ENCODE results near the gene SLC26A9. TPM values are rescaled to one million over a fixed set of nuclear protein-coding genes. Genes with fewer than 3 reads are reported as not detected.

SLC26A9 gene
- total RNA-seq, 2 experiments from 2014 or later = not detected

- ATAC-seq (no peak), DNase-seq (no peak)
- POLR2A ChIA-PET = no interaction called here
- Mint-ChIP-seq H3K27me3 (no peaks in the 10 kb centered on the region), H3K4me1 (no peaks in the 10 kb centered on the region), H3K4me3 (no peak overlapping the region), H3K36me3 (ENCODE audit: low read depth) (no peaks in the 10 kb centered on the region), H3K9me3 (ENCODE audit: low read depth) (peaks cover 8% of the 10 kb centered on the region), H3K27ac (no peak overlapping the region)
- intact Hi-C loops (cut with DNase I, micrococcal nuclease) = no loop called here
- CTCF ChIA-PET = interaction anchor here (0.5 to 8.3 kb wide), 5 partner anchors 64 to 323 kb away, joined by 3 to 232 read pairs (median 5); no protein-coding TSS in a partner anchor
Observed at GRCh38 chr1:205981257-205981656, 38.0 kb upstream of the SLC26A9 start.

GRCh38 chr1:205980237-205980870 is 37.1 kb upstream of the SLC26A9 start:
- intact Hi-C loops (cut with DNase I, micrococcal nuclease) = no loop called here
- Mint-ChIP-seq H3K4me1 (no peaks in the 10 kb centered on the region), H3K27me3 (no peaks in the 10 kb centered on the region), H3K4me3 (no peak overlapping the region), H3K27ac (no peak overlapping the region), H3K9me3 (ENCODE audit: low read depth) (peaks cover 8% of the 10 kb centered on the region), H3K36me3 (ENCODE audit: low read depth) (no peaks in the 10 kb centered on the region)
- no peak for ATAC-seq
- POLR2A ChIA-PET = no interaction called here
- no peak for DNase-seq
- CTCF ChIA-PET = interaction anchor here (0.5 to 8.3 kb wide), 6 partner anchors 63 to 324 kb away, joined by 3 to 232 read pairs (median 5); no protein-coding TSS in a partner anchor

- Mint-ChIP-seq H3K27ac (no peak overlapping the region), H3K4me1 (no peaks in the 10 kb centered on the region), H3K27me3 (no peaks in the 10 kb centered on the region), H3K9me3 (ENCODE audit: low read depth) (peaks cover 11% of the 10 kb centered on the region), H3K4me3 (no peak overlapping the region), H3K36me3 (ENCODE audit: low read depth) (no peaks in the 10 kb centered on the region)
- DNase-seq (no peak), ATAC-seq (no peak)
- ChIA-PET POLR2A (no interaction called here), CTCF (interaction anchor here (0.6 to 7.8 kb wide), 9 partner anchors 18 to 323 kb away, joined by 3 to 232 read pairs (median 4); no protein-coding TSS in a partner anchor)
- intact Hi-C loops (cut with DNase I, micrococcal nuclease) = loop anchor here in 1 of 2 experiments (5.0 kb wide), 1 partner anchor 267 kb away; no protein-coding TSS in a partner anchor
Observed at GRCh38 chr1:205979301-205979700, 36.0 kb upstream of the SLC26A9 start.

- no peak overlapping the region for H3K27ac Mint-ChIP-seq
- CTCF ChIA-PET = interaction anchor here (0.6 to 7.8 kb wide), 9 partner anchors 10 to 320 kb away, joined by 3 to 232 read pairs (median 5); partner anchors contain the start of gene PM20D1
- POLR2A ChIA-PET = no interaction called here
- no peaks in the 10 kb centered on the region for H3K36me3 Mint-ChIP-seq (ENCODE audit: low read depth)
- intact Hi-C loops (cut with DNase I, micrococcal nuclease) = loop anchor here in 1 of 2 experiments (5.0 kb wide), 1 partner anchor 266 kb away; no protein-coding TSS in a partner anchor
- no peak for DNase-seq
- no peaks in the 10 kb centered on the region for H3K4me1 Mint-ChIP-seq
- peaks cover 11% of the 10 kb centered on the region for H3K9me3 Mint-ChIP-seq (ENCODE audit: low read depth)
- no peaks in the 10 kb centered on the region for H3K27me3 Mint-ChIP-seq
- H3K4me3 Mint-ChIP-seq = no peak overlapping the region
- ATAC-seq = no peak
Observed at GRCh38 chr1:205978676-205979075, 35.4 kb upstream of the SLC26A9 start.

DNA sequence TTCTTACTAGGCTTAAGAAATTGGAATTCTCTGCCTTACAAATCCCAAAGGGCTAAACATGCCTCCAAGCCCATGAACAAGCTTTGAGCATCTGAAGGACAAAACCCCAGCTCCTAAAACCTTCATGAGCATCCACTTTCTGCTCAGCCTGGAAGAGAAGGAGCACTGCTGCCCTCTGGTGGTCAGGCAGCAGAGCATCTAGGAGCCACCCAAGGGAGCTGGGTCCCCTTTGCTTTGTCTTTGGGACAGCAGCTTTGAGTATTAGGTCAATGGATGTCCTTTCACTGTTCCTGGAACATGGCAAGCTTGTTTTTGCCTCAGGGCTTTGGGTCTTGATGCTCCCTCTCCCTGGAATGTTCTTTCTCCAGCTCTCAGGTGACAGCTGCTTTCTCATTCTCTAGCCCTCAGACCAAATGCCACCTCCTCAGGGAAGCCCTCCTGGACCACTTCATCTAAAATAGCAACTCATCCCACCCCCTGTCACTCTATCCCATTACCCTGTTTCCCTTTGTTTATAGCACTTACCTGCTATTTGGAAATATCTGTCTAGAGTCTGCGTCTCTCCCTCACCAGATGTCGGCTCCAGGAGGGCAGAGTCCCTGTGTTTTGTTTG is 34.3 kb upstream of the SLC26A9 start:
- H3K27ac Mint-ChIP-seq = no peak overlapping the region
- DNase-seq (peak; percentile 90), ATAC-seq (peak; percentile 89)
- no peak overlapping the region for H3K4me3 Mint-ChIP-seq
- POLR2A ChIA-PET = interaction anchor here (0.6 kb wide), 1 partner anchor 61 kb away, joined by 4 read pairs; no protein-coding TSS in a partner anchor
- H3K9me3 Mint-ChIP-seq (ENCODE audit: low read depth) = peaks cover 11% of the 10 kb centered on the region
- no peaks in the 10 kb centered on the region for H3K36me3 Mint-ChIP-seq (ENCODE audit: low read depth)
- intact Hi-C loops (cut with DNase I, micrococcal nuclease) = loop anchor here (1.0 to 5.0 kb wide), 6 partner anchors 58 to 385 kb away; no protein-coding TSS in a partner anchor
- CTCF ChIA-PET = interaction anchor here (0.6 to 7.8 kb wide), 71 partner anchors 9 to 985 kb away, joined by 3 to 232 read pairs (median 6); partner anchors contain the start of genes CTSE and PM20D1
- no peaks in the 10 kb centered on the region for H3K4me1 Mint-ChIP-seq
- no peaks in the 10 kb centered on the region for H3K27me3 Mint-ChIP-seq

DNA sequence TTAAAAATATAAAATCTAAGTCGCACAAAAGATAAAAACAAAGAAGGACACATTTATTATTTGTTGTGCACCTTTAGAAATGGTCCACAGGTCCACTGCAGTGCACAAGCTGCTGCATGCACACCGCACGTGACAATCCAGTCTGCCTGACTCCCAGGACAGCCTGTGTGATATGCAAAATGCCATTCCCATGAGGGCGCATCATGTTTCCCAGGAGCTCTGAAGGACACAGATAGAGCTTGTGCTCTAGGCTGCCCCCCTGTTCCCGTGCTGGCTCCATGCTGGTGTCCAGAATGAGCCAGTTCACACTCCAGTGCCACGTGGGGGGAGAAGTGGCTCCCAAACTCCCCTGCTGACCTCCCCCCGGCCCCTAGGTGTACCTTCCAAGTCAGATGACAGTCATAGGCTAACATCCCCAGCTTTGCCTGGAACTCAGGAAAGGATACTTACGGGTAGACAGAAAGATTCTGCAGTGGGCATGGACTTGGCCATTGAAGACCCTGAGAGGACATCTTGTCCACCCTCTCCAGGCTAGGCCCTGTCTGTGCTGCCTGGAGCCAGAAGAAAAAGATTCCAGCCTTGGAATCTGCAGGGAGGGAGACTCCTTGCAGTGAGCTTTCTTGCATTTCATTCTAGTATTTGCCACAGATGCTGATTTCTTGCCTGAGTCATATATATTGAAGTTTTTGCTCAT is 33.6 kb upstream of the SLC26A9 start:
- CTCF ChIA-PET = interaction anchor here (0.6 to 7.8 kb wide), 67 partner anchors 8 to 986 kb away, joined by 3 to 232 read pairs (median 6); partner anchors contain the start of genes CTSE and PM20D1
- ATAC-seq (no peak), DNase-seq (no peak)
- Mint-ChIP-seq H3K4me3 (no peak overlapping the region), H3K27ac (no peak overlapping the region), H3K9me3 (ENCODE audit: low read depth) (peaks cover 8% of the 10 kb centered on the region), H3K27me3 (no peaks in the 10 kb centered on the region), H3K36me3 (ENCODE audit: low read depth) (no peaks in the 10 kb centered on the region), H3K4me1 (no peaks in the 10 kb centered on the region)
- POLR2A ChIA-PET = interaction anchor here (0.6 kb wide), 1 partner anchor 60 kb away, joined by 4 read pairs; no protein-coding TSS in a partner anchor
- intact Hi-C loops (cut with DNase I, micrococcal nuclease) = loop anchor here (1.0 to 5.0 kb wide), 6 partner anchors 58 to 384 kb away; no protein-coding TSS in a partner anchor

DNA sequence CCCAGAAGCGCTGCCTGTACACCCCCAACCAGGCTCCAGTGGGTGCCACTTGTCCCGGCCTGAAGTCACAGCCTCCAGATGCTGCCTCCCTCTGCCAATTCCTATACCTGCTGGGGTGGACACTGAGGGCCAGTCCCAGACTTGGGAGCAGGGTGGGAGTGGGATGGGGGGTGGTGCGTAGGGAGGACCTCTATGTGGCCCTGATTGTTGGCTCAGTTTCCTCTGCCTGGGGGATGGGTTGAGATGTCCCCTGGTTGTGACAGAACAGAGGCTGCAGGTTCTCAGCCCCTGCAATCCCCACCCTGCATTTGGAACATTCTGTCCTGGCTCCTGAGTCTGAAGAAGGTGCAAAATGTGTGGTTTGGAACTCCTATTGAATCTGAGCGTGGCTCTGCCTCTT is 32.8 kb upstream of the SLC26A9 start:
- CTCF ChIA-PET = interaction anchor here (1.3 to 7.8 kb wide), 8 partner anchors 58 to 317 kb away, joined by 7 to 232 read pairs (median 16); no protein-coding TSS in a partner anchor
- POLR2A ChIA-PET = no interaction called here
- intact Hi-C loops (cut with DNase I, micrococcal nuclease) = loop anchor here (2.0 to 5.0 kb wide), 3 partner anchors 264 to 383 kb away; no protein-coding TSS in a partner anchor
- ATAC-seq = no peak
- Mint-ChIP-seq H3K4me3 (no peak overlapping the region), H3K27ac (no peak overlapping the region), H3K27me3 (no peaks in the 10 kb centered on the region), H3K9me3 (ENCODE audit: low read depth) (peaks cover 3% of the 10 kb centered on the region), H3K4me1 (no peaks in the 10 kb centered on the region), H3K36me3 (ENCODE audit: low read depth) (no peaks in the 10 kb centered on the region)
- DNase-seq = no peak

DNA sequence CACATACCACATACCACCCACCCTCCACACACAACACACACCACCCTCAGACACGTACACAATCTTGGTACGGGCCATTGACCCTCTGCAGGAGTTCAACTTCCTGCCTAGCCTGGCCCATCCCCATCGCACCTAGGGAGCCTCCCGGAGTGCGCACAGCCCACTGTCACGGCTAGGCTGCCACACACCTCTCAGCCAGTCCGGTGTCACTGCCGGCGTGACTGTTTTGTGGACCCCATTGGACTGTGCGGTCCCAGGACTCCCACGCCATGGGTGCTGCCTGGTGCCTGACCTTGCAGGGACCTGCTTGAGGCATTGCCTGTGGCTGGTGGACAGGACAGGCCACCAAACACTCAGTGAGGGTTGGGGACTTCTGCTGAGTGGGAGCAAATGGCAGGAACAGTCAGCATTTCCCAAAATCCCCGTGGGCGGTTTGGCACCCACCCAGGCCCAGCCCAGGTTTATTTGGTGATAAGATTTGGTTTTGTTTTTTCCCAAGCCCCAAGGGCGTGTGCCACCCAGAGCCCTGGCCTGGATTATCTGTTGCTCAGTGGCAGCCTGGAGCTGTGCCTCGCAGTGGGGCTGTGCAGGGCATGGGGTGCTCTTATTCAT is 32.2 kb upstream of the SLC26A9 start:
- DNase-seq (no peak), ATAC-seq (no peak)
- Mint-ChIP-seq H3K27ac (no peak overlapping the region), H3K27me3 (no peaks in the 10 kb centered on the region), H3K4me1 (no peaks in the 10 kb centered on the region), H3K9me3 (ENCODE audit: low read depth) (peaks cover 3% of the 10 kb centered on the region), H3K36me3 (ENCODE audit: low read depth) (no peaks in the 10 kb centered on the region), H3K4me3 (no peak overlapping the region)
- POLR2A ChIA-PET = no interaction called here
- CTCF ChIA-PET = interaction anchor here (2.7 to 7.8 kb wide), 3 partner anchors 58 to 317 kb away, joined by 87 to 232 read pairs (median 109); no protein-coding TSS in a partner anchor
- intact Hi-C loops (cut with DNase I, micrococcal nuclease) = loop anchor here in 1 of 2 experiments (5.0 kb wide), 1 partner anchor 263 kb away; no protein-coding TSS in a partner anchor

DNA sequence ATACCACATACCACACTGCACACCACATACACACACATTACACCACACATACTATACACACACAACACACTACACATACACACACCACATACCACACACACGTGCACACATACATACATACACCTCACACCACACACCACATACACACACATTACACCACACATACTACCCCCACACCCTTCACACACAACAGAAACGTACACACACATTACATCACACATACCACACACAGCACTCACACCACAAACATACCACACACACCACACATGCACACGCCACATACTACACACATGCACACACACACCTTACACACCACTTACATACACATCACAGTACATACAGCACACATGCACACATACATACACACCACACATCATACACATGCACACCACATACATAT is 31.5 kb upstream of the SLC26A9 start:
- POLR2A ChIA-PET = no interaction called here
- no peaks in the 10 kb centered on the region for H3K36me3 Mint-ChIP-seq (ENCODE audit: low read depth)
- no peaks in the 10 kb centered on the region for H3K4me1 Mint-ChIP-seq
- no peak for DNase-seq
- H3K4me3 Mint-ChIP-seq = no peak overlapping the region
- peaks cover 3% of the 10 kb centered on the region for H3K9me3 Mint-ChIP-seq (ENCODE audit: low read depth)
- intact Hi-C loops (cut with DNase I, micrococcal nuclease) = loop anchor here in 1 of 2 experiments (5.0 kb wide), 1 partner anchor 262 kb away; no protein-coding TSS in a partner anchor
- CTCF ChIA-PET = no interaction called here
- no peaks in the 10 kb centered on the region for H3K27me3 Mint-ChIP-seq
- no peak for ATAC-seq
- H3K27ac Mint-ChIP-seq = no peak overlapping the region

GRCh38 chr1:205973377-205974232 is 30.3 kb upstream of the SLC26A9 start:
- ChIA-PET POLR2A (no interaction called here), CTCF (no interaction called here)
- Mint-ChIP-seq H3K4me1 (no peaks in the 10 kb centered on the region), H3K27ac (no peak overlapping the region), H3K9me3 (ENCODE audit: low read depth) (peaks cover 3% of the 10 kb centered on the region), H3K27me3 (no peaks in the 10 kb centered on the region), H3K4me3 (no peak overlapping the region), H3K36me3 (ENCODE audit: low read depth) (no peaks in the 10 kb centered on the region)
- ATAC-seq (no peak), DNase-seq (no peak)
- intact Hi-C loops (cut with DNase I, micrococcal nuclease) = no loop called here

Measured in activated CD4-positive, alpha-beta T cell treated with anti-CD3 and anti-CD28 coated beads for 36 hours (primary cell).